K562 (cell line): ENCODE results near the gene GADD45GIP1. TPM values are rescaled to one million over a fixed set of nuclear protein-coding genes. Genes with fewer than 3 reads are reported as not detected.

Experiments
- BRD9 ChIP-seq: fragments of 450-650 bp; IDR thresholded peaks from 2 replicates; pipeline ENCODE4 v1.6.1; 2018; ENCODE audit warnings: low read depth; ENCODE audit not compliant: partially characterized antibody
- CBX2 ChIP-seq: fragments of 200-600 bp; sonication (generic); IDR thresholded peaks from one replicate; pipeline ENCODE4 v1.6.1; 2012; ENCODE audit warnings: mild to moderate bottlenecking, low read length, inconsistent platforms; ENCODE audit not compliant: insufficient read depth, poor library complexity, severe bottlenecking
- ESRRA ChIP-seq: fragments of 450-650 bp; IDR thresholded peaks from 2 replicates; pipeline ENCODE4 v1.6.1; 2014; ENCODE audit warnings: low read depth, mild to moderate bottlenecking, moderate library complexity, borderline replicate concordance
- FOXJ2 ChIP-seq: fragments of 200-800 bp; sonication (Bioruptor generic); IDR thresholded peaks from 2 replicates; pipeline ENCODE4 v1.6.1; 2016; ENCODE audit warnings: missing genetic modification characterization, missing compliant biosample characterization
- FOXK1 ChIP-seq: sonication (generic); formaldehyde crosslinking; IDR thresholded peaks from 2 replicates; pipeline ENCODE4 v1.8.0; 2022; ENCODE audit warnings: missing genetic modification reagents, mild to moderate bottlenecking, borderline replicate concordance
- MED1 ChIP-seq: sonication (generic); formaldehyde crosslinking; IDR thresholded peaks from 2 replicates; pipeline ENCODE4 v1.8.1; 2023; ENCODE audit warnings: missing genetic modification reagents, borderline replicate concordance
- NFIX ChIP-seq: fragments of 250-450 bp; sonication (Bioruptor Pico); IDR thresholded peaks from 2 replicates; pipeline ENCODE4 v1.4.0; 2020; ENCODE audit warnings: low read depth, mild to moderate bottlenecking, moderate library complexity
- PRPF4 ChIP-seq: fragments of 200-400 bp; formaldehyde crosslinking; IDR thresholded peaks from one replicate; pipeline ENCODE4 v1.6.1; 2017; ENCODE audit warnings: low read length, low read depth, mild to moderate bottlenecking; ENCODE audit not compliant: insufficient read depth, poor library complexity, severe bottlenecking
- SMAD1 ChIP-seq: fragments of 150-350 bp; IDR thresholded peaks from 2 replicates; pipeline ENCODE4 v1.6.1; 2014; ENCODE audit warnings: low read length, low read depth; ENCODE audit not compliant: partially characterized antibody
- SMARCB1 ChIP-seq: IDR thresholded peaks from 2 replicates; pipeline ENCODE4 v1.6.1; 2011; ENCODE audit warnings: improper control_type of control experiment, low read depth; ENCODE audit not compliant: insufficient read length
- SNRNP70 ChIP-seq: fragments of 200-400 bp; formaldehyde crosslinking; optimal IDR thresholded peaks from 2 replicates; pipeline ENCODE3; 2017; ENCODE audit warnings: low read depth, low read length
- polyA plus RNA-seq, 8 experiments: library from polyadenylated mRNA; depleted of rRNA in 4 of 8; stranded (reverse) in 5 of 8; unstranded in 3 of 8; fragments of >200 nt; fragmentation: Nextera tagmentation in 2 of 8; fragmentation: Illumina TruSeq in 1 of 8; extraction: Ambion mirVana in 2 of 8; extraction: Trizol in 1 of 8; gene quantifications; 2 replicates each; pipeline versions ENCODE4 v1.2.1 to v1.2.3, GENCODE V29; 2011 to 2014; ENCODE audit warnings: inconsistent platforms in 1 of 8, missing spikeins in 1 of 8
- total RNA-seq, 7 experiments: library from RNA; depleted of rRNA in 6 of 7; stranded (reverse); fragments of >200 nt in 6 of 7; fragmentation: Illumina TruSeq in 2 of 7; extraction: Trizol in 2 of 7; gene quantifications; 2 replicates each; pipeline versions ENCODE4 v1.2.1 to v1.2.3, GENCODE V29; 2011 to 2021; ENCODE audit warnings: low replicate concordance in 1 of 7
- TF ChIP-seq, protein P1 (sequence below), 2 experiments: fragments of 450-650 bp; conservative IDR thresholded peaks; 2 replicates each; pipeline ENCODE4 v1.6.1; 2017; ENCODE audit warnings: mild to moderate bottlenecking in 2 of 2, moderate library complexity in 2 of 2
- TF ChIP-seq, protein P2 (sequence below): fragments of 250-450 bp; sonication (Bioruptor Pico); IDR thresholded peaks from 2 replicates; pipeline ENCODE4 v1.8.0; 2021; ENCODE audit warnings: moderate library complexity, mild to moderate bottlenecking, inconsistent platforms
- TF ChIP-seq, protein P3 (sequence below), 2 experiments: fragments of 450-650 bp in 1 of 2; sonication (generic) in 1 of 2; formaldehyde crosslinking; conservative IDR thresholded peaks; 2 replicates each; pipeline versions ENCODE4 v1.4.0 to v1.8.1; 2020 to 2022; ENCODE audit warnings: mild to moderate bottlenecking in 1 of 2, missing genetic modification reagents in 1 of 2
- TF ChIP-seq, protein P4 (sequence below): fragments of 200-800 bp; sonication (Bioruptor generic); IDR thresholded peaks from 2 replicates; pipeline ENCODE4 v1.6.1; 2017; ENCODE audit warnings: missing genetic modification characterization, missing compliant biosample characterization
- TF ChIP-seq, protein P5 (sequence below): fragments of 450-650 bp; conservative IDR thresholded peaks from 2 replicates; pipeline ENCODE4 v1.6.1; 2016; ENCODE audit warnings: missing genetic modification characterization, low read depth, mild to moderate bottlenecking, missing compliant biosample characterization, moderate library complexity

Gene GADD45GIP1
- total and polyA plus RNA-seq, 9 of the 15 experiments (the other 6 are each of a cell fraction or from before 2014, with no cell fraction given) = 5.1 to 161 (median 29.2) TPM

DNA sequence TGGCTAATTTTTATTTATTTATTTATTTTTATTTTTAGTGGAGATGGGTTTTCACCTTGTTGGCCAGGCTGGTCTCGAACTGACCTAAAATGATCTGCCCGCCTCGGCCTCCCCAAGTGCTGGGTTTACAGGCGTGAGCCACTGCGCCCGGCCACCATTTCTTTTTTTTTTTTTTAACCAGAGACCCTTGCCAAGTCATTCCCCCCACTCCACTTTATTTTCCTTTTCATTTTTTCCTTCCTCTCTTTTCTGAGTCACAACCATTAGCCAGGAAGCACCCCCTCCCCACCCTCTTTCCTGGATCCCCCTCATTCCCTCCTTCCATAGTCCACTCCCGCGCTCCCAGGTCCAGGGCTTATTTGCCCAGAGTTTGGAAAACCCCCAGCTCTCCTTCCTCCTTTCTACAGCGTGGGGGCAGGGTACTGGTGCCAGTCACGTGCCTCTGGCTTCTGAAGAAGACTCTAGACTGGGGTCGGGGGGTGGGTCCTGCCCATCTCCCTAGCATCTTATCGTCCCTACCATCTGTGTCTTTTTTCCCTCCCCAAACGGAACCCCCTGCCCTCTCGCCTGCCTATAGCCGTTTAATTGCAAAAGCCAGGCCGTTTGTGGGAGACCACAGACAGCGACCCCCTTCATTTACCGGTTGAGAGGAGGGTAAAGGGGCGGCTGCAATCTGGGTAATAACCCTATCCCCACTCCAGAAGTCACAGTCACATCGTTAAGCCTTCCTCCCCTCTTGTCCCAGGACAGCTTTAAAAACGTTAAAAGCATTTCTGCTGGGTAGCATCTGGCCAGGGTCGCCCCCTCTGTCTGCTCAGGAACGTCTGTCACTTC, 19.7 kb downstream of the GADD45GIP1 start (continued):
- TF ChIP-seq CBX2 (no peak), BRD9 (no peak), NFIX (CRISPR knock-in tag) (no peak), FOXJ2 (tag) (no peak), FOXK1 (CRISPR knock-in tag) (peak; percentile 14; the same call in 1 of the 2 replicates), MED1 (CRISPR knock-in tag) (no peak), SMAD1 (no peak), SNRNP70 (no peak), PRPF4 (no peak), SMARCB1 (no peak), ESRRA (no peak)
- TF ChIP-seq, protein P1, sequence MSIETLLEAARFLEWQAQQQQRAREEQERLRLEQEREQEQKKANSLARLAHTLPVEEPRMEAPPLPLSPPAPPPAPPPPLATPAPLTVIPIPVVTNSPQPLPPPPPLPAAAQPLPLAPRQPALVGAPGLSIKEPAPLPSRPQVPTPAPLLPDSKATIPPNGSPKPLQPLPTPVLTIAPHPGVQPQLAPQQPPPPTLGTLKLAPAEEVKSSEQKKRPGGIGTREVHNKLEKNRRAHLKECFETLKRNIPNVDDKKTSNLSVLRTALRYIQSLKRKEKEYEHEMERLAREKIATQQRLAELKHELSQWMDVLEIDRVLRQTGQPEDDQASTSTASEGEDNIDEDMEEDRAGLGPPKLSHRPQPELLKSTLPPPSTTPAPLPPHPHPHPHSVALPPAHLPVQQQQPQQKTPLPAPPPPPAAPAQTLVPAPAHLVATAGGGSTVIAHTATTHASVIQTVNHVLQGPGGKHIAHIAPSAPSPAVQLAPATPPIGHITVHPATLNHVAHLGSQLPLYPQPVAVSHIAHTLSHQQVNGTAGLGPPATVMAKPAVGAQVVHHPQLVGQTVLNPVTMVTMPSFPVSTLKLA (conservative IDR thresholded peaks at IDR 0.05) = no peak
- TF ChIP-seq, protein P2, sequence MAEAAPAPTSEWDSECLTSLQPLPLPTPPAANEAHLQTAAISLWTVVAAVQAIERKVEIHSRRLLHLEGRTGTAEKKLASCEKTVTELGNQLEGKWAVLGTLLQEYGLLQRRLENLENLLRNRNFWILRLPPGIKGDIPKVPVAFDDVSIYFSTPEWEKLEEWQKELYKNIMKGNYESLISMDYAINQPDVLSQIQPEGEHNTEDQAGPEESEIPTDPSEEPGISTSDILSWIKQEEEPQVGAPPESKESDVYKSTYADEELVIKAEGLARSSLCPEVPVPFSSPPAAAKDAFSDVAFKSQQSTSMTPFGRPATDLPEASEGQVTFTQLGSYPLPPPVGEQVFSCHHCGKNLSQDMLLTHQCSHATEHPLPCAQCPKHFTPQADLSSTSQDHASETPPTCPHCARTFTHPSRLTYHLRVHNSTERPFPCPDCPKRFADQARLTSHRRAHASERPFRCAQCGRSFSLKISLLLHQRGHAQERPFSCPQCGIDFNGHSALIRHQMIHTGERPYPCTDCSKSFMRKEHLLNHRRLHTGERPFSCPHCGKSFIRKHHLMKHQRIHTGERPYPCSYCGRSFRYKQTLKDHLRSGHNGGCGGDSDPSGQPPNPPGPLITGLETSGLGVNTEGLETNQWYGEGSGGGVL (CRISPR knock-in tag) = no peak
- TF ChIP-seq, protein P3, sequence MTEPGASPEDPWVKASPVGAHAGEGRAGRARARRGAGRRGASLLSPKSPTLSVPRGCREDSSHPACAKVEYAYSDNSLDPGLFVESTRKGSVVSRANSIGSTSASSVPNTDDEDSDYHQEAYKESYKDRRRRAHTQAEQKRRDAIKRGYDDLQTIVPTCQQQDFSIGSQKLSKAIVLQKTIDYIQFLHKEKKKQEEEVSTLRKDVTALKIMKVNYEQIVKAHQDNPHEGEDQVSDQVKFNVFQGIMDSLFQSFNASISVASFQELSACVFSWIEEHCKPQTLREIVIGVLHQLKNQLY (CRISPR knock-in tag; conservative IDR thresholded peaks at IDR 0.05) = no peak
- TF ChIP-seq, protein P4, sequence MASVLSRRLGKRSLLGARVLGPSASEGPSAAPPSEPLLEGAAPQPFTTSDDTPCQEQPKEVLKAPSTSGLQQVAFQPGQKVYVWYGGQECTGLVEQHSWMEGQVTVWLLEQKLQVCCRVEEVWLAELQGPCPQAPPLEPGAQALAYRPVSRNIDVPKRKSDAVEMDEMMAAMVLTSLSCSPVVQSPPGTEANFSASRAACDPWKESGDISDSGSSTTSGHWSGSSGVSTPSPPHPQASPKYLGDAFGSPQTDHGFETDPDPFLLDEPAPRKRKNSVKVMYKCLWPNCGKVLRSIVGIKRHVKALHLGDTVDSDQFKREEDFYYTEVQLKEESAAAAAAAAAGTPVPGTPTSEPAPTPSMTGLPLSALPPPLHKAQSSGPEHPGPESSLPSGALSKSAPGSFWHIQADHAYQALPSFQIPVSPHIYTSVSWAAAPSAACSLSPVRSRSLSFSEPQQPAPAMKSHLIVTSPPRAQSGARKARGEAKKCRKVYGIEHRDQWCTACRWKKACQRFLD (CRISPR knock-in tag) = 0 out of 2 replicates have a peak, but pooled peaks have one; percentile 27
- TF ChIP-seq, protein P5, sequence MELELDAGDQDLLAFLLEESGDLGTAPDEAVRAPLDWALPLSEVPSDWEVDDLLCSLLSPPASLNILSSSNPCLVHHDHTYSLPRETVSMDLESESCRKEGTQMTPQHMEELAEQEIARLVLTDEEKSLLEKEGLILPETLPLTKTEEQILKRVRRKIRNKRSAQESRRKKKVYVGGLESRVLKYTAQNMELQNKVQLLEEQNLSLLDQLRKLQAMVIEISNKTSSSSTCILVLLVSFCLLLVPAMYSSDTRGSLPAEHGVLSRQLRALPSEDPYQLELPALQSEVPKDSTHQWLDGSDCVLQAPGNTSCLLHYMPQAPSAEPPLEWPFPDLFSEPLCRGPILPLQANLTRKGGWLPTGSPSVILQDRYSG (tag) = no peak
